DLD1 (cell line): ENCODE results near the gene SMIM35.

Source experiments
- in situ Hi-C: cut with HindIII; loops from 2 replicates; pipeline ENCODE4 v1.10.0; 2017; ENCODE audit warnings: low sequenced_read_pairs

The SMIM35 gene

DNA sequence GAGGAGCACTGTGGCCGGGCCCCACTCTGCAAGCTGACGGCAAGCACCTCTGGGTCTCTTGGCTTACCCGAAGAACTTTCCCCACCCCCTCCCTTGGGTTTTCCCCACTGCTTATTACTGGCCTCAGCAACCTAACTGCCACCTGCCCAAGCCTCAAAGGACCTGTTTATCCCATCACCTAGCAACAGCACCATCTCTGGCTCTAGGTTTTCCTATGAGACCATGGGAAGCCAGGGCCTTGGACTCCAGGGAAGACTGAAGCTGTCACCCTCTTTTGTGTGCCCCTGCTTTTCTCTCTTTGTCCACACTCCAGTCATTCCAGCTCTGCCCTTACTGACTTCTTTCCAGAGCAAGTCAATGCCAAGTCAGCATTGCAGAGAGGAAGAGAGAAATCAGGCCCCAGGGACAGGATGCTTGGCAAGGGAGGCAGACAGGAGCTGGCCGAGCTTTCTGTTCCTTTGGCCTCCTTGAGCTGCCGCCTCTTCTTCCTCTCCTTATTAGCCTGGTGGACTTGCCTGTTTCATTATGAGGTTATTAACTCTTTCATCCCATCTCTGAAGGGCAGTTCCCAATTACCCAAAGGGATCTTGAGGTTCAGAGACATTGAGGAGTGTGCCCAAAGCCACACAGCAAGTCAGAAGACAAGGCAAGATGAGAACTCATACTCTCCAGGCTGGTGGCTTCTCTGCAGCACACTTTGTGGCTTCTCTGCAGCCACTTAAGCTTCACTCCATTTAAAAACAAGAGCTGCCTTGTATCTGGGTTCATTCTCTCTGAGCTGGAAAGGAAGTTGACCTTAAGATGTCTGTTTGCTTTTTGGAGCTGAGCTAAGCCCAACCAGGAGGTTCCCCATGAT lies at the start of gene SMIM35:
SMIM35 (minus strand) TSS at position 51 of the 856 bp plus-strand sequence. CDS start 206 bp downstream, outside the sequence.
- in situ Hi-C loops: no loop called here

DNA sequence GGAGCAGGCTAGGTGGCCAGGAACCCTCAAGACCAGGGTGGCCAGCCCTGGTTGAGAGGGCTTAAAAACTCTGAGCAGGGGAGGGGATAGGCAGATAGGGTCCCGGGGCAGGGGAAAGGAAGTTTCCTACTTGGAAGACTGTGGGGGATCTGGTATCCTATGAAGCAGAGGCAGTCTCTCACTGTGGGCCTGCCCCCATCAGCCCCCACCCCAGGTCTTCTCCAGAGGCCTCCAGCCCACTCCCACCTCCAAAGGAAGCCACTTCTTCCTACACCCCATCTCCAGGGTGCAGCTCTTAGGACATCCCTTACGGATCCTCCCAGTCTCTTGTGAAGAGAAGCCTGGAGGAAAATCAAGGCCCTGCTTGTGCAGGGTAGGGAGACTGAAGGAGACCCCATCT lies 49.6 kb upstream of the SMIM35 start:
- in situ Hi-C loops: no loop called here

DNA sequence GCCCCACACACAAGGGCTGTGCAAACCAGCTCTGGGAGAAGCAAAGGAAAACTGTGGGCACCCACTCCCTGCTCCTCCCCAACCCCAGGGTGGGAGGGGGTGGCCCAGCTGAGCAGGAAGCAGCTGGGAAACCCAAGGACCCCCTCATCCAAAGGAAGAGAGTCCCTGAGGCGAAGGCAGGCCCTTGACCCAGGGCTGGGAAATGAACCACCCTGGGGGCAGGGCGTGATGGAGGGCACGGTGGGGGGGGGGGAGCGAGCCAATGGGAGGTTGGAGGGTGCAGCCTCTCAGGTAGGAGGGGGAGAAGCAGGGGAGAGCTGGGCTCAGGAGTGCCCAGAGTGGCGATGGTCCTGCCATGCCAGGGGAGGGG lies 49.0 kb upstream of the SMIM35 start:
- in situ Hi-C loops: no loop called here

DNA sequence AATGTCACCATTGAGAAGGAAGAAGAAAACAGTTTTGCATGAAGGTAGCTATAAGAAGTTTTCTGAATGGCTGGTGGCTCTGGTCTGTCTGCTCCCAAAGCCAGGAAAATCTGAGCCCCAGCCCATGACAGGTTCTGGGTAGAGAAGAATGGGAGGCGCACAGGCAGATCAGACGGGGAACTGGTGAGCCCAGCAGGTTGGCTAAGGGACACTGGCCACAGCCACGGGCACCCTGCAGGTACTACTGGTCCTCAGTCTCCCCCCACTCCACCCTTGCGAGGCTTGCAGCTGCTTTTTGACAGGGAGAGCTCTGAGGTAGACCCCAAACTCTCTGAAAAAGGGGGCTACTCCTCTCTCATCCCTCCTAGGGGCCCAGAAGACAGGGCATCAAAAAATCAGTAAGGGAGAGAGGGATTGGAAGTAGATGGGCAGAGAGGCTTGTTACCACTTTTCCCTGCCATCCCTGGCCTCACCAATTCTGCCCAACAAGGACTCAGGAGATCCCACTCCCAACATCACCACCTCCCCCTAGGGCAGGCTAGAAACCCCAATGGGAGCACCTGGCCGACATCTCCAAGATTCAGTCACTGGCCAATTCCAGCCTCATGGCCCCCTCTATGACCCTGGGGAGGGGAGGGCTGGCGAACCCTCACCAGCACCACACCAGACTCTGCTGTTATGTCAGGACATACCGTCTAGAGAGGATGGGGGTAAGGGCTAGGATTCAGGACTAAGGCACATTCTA lies 48.5 kb upstream of the SMIM35 start:
- in situ Hi-C loops: no loop called here

DNA sequence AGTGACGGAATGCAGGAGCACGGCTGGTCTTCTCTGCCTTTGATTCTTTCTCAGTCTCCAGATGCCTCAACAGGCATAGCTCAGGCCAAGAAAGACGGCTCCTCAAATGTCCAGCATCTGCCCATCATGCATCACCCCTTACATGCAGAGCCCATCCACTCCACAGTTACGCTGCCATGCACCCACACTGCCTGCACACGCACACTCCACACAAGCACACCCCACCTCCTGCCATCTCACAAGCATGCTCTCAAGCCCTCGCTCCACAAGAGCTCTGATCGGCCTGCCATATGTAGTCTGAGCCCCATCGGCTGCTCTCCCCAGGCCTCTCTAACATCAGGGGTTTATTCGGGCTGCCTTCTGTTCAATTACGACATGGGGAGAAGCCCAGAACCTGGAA lies 47.1 kb upstream of the SMIM35 start:
- in situ Hi-C loops: no loop called here

DNA sequence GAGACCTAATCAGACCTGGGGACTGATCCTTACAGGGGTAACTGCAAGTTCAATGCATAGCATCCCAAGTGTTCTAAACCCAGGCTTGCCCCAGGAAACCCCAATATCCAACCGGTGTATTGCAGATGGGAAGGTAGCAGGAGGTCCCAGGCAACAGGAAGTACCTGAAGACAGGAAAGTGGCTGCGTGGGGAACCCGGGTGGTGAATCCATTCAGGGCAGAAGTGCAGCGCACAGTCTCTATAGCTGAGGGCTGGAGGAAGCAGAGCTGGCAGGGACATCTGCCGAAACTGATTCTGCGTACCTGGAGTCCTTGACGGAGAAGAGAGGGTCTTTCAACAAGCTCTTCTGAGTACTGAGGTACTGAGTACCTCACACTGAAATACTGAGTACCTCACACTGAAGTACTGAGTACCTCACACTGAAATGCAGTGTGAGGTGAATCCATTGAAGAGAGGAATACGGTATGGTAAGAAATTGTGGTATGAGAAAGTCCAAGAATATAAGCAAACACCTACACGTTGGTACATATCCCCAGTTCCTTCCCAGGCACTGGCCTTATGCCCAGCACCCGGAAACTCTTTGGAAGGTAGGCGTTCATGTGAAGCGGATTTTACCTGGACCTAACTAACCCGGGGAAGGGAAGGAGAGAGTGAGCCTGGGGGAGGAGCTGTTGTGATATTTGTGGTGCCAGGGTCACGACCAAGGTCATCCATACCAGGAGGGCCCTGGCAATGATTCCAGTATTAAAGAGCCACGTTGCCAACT lies 45.8 kb upstream of the SMIM35 start:
- in situ Hi-C loops: no loop called here

DNA sequence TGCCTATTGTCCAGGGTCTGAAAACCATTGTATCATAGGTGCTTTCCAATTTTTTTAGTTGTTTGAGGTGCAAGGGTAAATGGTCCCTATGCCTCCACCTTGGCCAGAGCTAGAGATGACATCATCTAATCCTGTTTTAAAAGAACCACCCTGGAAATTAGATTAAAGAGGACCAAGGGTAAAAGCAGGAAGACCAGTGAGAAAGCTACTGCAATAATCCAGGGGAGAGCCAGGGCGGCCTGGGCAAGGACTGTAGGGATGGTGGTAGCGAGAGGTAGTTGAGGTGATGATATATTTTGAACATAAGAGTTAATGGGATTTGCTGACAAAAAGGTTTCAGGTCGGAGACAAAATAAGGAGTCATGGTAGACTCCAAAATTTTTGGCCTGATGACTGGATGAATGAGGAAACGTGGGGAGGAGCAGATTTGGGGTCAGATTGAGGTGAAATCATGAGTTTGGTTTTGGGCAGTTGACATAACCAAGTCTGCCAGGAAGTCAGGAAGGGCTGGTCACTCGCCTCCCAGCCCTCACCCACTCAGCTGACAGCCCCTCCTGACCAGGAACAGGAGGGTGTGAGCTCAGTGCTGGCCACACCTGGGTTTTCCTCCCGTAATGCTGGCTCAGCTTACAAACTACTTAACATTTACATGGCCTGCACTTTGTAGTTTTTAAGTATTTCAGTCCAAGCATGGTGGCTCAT lies 42.9 kb upstream of the SMIM35 start:
- in situ Hi-C loops: no loop called here

DNA sequence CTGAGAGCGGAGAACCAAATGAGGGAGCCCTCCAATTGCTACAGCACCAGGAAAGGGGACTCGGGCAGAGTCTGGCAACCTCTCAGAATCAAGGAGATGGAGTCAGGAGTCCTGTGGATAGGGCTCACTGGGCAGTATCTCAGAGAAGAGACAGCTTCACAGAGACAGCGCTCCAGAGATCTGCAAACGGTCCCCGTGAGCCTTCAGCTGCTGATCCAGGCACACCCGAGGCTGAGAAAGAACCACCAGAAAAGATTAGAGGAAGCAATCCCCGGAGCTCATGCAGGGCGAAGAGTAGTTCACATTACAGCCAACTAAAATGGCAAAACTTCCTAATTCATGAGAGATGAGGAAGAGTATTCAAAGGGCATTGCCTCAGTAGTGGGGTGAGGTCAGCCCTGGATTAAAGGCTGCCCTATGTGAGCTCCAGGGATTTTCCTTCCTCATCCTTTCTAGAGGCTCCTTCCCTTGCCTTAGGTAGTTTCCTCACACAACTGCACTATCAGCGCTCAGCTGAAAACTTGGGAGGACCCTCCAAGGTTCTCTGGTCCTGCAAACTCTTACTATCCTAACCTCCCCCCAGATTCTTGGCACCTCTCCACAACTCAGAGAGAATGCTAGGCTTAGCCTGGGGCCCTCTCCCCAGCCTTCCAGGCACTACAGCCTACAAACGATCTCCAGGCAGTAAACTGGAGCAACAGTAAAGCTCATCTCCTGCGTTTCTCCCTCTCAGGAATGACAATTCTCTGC lies 42.1 kb upstream of the SMIM35 start:
- in situ Hi-C loops: no loop called here

DNA sequence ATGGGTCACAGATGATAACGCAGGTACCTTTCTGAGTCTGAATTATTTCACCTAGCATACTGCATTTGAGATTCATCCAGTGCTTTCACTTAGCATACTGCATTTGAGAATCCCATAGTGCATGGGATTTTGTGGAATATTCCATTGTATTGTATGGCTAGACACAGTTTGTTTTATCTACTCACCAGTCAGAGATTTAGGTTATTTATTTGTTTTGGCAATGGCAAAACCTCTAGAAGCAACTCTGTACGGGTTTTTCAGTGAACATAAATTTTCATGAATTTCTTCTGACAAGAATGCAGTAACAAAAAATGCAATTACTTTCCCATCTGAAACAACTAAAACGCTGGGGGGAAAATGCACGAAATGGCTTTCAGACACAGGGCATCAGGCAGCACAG lies 41.5 kb upstream of the SMIM35 start:
- in situ Hi-C loops: no loop called here

DNA sequence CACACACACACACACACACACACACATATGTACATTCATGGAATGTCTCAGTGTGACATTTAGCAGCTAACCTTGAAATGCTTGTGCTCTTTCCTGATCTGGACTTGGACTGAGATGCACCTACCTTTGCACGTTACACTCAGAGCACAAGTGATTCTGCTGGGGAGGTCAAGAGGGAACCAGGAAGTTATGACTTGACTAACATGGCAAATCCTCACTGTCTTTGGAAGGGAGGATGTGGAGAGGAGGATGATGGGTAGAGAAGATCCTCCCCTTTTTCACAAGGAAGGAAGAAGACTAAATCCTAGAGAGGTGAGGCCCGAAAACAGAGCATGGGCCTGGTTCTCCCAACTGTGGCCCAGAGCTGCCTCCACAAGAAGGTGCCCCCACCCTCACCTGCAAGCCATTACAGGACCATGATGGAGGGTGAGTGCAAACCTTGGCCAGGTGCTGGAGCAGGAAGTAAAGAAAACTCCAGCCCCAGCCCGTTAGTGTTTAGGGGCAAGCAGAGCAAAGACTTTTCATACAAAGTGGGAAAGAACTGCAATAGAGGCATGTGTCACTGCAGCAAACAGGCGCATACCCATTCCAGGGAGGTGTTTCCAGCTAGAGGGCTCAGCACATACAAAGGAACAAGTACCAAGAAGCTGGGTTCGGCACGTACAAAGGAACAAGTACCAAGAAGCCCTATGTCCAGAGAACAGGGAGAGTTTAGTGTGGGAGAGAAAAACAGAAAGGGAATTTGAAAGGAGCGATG lies 39.5 kb upstream of the SMIM35 start:
- in situ Hi-C loops: no loop called here

DNA sequence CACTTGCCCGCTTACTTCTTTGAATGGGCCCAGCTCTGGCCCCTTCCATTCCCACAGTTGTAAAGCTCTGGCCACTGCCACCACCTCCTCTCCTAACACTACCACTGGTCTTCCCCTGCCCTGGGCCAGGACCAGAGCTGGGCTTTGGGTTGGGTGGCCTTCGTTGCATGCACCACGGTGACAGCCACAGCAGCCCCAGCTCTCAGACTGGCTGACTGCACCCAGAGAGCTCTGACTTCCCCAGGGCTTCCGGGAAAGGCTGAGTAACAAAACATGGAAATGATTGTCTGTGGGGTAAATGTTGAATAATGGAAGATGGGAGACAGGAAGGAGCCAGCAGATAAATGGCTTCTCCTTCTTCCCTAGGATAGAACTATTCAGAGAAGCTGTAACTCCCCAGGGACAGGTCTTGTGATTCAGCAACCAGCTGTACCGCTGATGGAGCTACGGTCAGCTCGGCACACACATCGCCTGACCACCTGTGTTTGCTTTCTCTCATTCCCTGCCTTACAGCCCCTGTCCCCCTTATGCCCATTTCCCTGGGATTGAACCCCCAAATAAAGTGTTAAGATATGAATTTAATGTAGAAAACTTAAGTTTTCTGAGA lies 38.3 kb upstream of the SMIM35 start:
- in situ Hi-C loops: no loop called here

DNA sequence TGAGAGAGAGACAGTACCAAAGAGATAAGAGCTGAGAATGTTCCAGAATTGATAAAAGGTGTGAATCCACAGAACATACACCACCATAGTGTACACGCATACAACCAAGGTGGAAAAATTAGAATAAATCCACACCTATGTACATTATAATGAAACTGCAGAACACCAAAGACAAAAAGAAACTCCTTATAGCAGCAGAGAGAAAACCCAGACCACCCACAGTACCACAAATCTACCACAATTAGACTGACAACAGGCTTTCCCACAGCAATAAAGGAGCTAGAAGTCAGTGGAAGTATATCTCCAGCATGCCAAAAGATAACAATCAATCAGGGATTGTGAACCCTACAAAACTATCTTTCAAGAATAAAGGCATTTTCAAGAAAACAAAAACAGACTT lies 34.0 kb upstream of the SMIM35 start:
- in situ Hi-C loops: no loop called here

DNA sequence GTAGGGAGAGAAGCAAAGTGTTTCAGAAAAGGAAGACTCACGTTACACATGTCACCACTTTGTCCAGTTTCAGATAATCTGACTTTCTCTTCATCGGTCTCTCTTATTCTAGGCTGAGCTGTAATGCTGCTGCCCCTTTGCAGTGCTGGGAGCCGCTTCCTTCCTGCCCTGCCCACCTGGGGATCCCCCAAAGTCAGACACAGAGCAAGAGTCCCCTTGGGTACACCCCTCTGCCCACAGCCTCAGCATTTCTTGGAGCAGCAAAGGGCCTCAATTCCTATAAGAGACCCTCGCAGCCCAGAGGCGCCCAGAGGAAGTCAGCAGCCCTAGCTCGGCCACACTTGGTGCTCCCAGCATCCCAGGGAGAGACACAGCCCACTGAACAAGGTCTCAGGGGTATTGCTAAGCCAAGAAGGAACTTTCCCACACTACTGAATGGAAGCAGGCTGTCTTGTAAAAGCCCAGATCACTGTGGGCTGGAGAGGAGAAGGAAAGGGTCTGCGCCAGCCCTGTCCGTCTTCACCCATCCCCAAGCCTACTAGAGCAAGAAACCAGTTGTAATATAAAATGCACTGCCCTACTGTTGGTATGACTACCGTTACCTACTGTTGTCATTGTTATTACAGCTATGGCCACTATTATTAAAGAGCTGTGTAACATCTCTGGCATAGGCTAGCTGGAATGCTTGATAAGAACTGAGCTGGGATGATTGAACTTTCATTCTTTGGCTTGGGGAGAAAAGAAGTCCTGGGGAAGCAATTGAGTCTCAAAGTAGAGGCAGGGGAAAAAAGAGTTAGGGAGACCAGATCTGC lies 31.2 kb upstream of the SMIM35 start:
- in situ Hi-C loops: no loop called here

DNA sequence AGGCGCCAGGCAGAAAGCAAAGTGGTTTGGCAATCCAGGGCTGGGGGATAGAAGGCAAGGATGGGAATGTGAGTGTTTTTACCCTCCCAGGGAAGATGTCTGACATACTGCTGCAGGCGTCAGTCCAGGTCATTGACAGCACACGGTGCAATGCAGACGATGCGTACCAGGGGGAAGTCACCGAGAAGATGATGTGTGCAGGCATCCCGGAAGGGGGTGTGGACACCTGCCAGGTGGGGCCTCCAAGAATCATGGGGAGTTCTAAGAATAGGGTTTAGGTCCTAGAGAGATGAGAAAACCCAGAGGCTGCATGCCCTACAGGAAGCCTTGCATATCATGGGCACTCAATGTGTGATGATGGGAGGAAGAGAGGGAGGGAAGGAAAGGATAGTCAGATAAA lies 28.3 kb upstream of the SMIM35 start:
- in situ Hi-C loops: no loop called here

DNA sequence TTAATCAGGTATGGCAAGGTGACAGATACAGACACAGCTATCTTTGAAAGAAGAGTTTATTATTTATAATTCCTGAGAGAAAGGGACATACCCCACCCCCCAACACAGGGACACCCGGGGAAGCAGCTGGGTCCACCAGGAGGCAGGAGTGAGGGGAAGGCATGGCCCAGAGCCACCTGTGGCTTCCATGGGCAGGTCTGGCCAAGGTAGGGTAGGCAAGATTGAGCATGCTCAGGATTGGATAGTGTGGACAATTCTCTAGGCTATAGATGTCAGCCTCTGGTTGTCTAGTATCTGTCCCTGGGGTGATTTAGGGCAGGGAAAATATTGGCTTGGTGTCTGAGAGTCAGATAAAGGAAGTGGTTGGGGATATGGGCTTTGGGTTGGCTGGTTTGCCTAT lies 27.5 kb upstream of the SMIM35 start:
- in situ Hi-C loops: no loop called here

DNA sequence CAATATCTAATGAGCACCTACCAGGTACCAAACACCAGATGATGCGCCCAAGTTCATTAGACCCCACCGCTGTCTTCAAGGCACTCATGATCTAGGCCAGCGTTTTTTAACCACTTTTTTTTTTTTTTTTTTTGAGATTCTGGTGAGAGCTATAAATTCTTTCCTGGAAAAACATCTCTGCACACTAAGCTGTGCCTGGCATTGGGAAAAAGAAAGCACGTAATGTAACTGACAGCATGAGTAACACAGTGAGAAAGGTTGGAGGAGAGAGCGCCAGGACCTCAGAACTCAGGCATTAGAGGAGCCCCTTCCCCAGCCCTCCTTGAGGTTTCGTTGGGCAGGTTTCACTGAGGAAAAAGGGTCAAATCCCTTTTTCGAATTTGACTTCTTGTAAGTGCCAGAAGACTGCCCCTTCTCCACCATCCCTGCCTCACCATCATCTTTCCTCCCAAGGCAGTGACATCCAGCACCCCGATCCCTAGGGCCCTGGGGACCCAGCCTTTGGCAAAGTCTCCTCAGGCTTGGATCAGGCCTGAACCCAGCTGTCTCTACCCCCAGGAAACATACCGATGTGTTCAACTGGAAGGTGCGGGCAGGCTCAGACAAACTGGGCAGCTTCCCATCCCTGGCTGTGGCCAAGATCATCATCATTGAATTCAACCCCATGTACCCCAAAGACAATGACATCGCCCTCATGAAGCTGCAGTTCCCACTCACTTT lies 26.1 kb upstream of the SMIM35 start:
- in situ Hi-C loops: no loop called here

DNA sequence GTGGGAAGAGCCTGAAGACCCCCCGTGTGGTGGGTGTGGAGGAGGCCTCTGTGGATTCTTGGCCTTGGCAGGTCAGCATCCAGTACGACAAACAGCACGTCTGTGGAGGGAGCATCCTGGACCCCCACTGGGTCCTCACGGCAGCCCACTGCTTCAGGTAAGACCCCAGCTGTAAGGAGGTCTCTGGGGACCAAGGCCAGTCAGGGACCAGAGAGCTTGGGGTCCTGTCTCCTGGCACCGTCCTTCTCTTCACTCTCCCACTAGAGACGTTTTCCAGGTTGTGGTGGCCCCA lies 24.9 kb upstream of the SMIM35 start:
- in situ Hi-C loops: no loop called here
